GM19193 (cell line): Measurements from ENCODE around the gene PFN3.

Experiments
- POLR2A ChIP-seq: IDR thresholded peaks from 4 replicates; pipeline ENCODE4 v1.6.1; 2011; ENCODE audit not compliant: insufficient read depth, insufficient read length; ENCODE audit errors: extremely low read depth

PFN3 gene

DNA sequence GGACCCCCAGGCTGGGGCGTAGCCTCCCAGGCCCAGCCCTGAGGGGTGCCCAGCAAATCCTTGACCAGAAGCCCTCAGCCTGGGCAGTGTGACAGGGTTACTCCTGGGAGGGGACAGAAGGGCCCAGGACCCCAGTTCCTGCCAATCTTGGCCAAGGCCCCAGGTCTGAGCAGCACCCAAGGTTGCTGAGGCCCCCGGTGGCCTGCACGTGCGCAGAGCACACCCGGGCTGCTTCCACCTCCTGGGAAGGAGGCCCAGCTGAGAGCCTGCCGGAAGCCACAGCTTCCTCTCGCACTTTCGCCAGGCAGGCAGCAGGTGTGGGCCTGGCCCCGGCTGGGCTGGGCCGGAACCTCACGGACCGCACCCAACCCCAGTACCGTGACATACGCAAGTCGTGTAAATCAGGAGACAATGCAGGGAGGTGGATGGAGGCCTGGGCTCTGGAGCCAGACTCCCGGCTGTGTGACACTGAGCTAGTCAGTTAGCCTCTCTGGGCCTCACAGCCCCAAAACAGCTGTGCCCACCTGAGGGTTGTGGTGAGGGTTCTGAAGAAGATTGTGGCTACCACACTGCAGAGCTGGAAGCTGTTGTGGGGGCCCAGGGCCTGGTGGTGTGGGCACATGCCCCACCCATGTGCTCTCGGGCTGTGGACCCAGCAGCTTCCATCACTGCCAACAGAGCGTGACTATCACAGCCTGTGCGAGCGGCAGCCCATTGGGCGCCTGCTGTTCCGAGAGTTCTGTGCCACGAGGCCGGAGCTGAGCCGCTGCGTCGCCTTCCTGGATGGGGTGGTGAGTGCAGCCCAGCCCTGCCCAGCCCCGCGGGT lies 31.1 kb upstream of the PFN3 start:
- TF ChIP-seq POLR2A, result peak; percentile 59

DNA sequence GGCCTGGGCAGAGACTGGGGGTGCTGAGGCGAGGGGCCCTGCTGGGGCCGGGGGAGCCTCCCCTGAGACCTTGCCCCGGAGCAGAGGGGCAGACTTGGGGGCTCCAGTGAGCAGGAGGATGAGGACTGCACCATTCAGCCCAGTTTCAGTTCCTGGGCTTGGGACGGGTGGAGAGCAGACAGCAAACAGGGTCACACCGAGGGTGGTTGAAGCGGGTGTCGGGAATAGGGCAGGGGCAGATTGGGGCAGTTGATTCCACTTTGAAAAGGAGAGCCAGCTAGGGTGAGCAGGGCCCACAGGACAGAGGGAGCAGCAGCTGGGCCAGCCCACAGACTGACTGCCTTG lies 30.5 kb upstream of the PFN3 start:
- no peak for TF ChIP-seq POLR2A

DNA sequence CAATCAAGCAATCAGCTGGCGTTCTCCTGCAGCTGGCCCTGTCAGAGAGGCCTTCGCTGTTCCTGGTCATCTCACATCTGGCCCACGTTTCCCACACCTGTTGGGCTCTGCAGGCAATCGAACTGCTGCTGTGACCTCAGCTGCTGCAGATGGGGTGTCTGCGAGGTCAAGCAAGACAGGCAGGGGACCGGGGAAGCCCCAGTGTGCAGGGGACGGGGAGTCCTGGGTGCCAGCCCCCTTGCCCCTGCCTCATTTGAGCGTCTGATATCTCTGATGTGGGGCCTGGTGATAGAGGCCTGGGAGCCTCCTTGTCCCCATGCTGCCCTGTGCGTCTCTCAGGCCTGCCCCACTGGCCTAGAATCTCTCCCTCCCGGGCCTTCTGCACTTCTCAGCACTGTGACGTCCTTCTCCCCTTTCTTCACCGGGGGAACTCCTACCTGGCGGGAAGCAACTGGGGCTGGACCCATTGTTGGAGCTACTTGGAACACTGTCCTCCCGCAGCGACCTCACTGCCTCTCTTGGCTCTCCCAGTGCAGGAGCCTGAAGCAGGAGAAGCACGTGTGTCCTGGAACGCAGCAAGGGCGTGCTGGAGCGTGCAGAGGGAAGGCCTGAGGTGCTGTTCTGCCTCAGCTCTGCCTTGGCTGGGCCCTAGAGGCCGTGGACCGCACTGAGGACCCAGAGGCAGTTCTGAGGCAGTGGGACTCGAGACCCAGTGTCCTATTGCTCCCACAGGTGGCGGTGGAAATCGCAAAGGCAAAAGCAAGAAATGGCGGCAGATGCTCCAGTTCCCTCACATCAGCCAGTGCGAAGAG lies 29.9 kb upstream of the PFN3 start:
- TF ChIP-seq POLR2A, result no peak

DNA sequence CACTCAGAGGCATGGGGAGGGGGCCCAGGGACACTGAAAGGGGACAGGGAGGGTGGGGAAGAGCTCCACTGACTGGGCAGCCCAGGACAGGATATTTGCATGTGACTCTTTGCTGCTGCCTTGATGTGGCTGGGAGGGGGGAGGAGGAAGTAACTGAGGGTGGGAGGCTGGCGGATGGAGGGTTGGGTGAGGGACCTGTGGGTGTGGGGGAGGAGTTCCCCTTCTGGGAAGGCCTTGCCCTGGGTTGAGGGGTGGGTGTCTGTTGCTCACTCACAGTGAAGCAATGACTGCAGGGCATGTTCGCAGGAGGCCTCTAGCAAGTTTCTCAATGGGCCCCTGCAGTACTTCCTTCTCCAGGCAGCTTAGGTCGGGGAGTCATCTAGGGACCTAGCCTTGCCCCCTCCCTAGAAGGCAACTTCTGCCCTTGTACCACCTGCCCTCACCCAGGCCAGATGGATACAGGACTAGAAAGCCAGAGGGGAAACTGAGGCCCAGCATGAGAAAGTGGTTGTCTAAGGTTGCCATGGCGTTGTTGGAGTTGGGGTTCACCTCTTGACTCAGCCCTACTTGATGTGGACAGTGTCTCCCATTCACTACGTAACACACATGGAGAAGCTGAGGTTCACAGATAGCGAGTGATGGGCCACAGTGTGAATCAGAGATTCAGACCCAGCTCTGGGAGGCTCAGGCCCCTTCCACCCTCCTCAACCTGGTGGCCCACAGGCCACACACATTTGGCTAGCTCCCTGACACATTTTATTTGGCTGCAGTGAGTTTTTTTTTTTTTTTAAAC lies 29.0 kb upstream of the PFN3 start:
- no peak for TF ChIP-seq POLR2A

DNA sequence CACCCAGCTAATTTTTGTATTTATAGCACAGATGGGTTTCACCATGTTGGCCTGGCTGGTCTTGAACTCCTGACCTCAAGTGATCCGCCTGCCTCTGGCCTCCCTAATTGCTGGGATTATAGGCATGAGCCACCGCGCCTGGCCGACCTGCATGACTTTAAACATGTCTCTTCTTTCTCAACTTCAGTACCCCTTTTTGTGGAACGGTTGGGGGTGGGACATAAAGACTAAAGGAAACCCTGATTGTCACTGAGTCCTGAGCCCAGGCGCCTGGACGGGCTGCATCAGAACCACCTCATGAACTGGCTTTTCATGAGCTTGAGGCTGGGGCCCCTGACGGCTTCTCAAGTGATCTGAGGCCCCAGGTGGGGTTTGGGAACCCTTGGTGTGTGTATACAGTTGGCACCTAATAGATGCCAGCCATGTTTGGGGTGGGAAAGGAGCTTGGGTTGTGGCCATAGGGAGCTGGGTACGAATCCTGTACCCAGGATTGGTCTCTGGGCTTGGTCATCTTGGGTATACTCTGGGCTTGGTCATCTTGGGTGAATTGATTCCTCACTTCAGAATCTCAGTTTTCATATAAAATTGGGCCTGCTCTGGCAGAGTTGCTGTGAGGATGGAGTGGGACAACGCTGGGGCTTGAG lies 28.2 kb upstream of the PFN3 start:
- TF ChIP-seq POLR2A, result no peak

DNA sequence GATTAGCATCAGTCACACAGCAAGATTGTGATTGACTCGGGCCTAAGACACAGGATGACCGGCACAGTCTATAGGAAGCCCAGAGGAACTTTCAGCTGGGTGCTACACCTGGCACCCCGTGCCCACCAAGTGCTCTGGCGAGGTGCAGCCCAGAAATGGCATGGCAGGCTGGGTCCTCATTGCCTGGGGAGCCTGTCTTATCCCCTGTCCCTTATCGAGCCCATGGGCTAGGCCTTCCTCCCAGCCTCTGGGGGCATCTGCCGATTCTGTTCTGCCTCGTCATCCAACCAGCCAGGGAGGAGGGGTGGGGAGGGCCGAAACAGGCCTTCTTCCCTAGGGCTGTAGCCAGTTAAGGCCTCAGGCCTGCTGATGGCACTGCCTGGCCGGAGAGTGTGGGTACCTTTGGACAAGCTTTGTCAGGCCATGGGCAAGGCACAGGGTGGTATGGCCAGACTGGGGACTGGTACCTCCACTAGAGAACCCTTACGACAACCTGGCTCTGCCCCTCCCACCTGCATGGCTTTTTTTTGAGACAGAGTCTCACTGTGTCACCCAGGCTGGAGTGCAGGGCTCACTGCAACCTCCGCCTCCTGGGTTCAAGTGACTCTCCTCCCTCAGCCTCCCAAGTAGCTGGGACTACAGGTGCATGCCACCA lies 27.6 kb upstream of the PFN3 start:
- peak; percentile 23 for TF ChIP-seq POLR2A

DNA sequence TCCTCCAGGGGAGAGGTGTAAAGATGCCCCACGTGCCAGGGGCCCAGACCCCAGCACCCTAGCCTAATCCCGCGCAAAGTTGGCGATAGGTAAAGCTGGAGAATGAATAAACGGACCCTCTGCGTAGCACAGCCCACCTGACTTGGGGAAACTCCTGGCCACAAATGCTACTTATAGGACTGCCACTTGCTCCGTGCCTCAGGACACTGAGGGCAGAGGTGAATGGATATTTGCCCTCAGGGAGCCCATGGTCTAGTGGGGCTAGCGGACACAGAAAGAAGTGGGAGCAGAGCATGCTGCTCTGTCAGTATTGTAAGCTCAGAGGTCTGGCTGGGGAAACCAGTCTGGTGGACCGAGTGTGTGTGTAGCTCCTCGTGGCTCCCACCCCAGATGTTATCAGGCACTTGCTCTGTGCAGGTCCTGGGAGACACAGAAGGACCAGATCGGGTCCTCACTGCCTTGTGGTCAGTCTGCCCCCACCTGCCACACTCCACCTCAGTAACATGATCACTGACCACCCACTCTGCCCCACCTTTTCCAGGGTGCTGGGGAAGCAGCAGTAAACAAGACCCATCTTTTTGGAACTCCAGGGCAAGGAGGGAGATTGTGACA lies 26.9 kb upstream of the PFN3 start:
- peak; percentile 18 for TF ChIP-seq POLR2A

DNA sequence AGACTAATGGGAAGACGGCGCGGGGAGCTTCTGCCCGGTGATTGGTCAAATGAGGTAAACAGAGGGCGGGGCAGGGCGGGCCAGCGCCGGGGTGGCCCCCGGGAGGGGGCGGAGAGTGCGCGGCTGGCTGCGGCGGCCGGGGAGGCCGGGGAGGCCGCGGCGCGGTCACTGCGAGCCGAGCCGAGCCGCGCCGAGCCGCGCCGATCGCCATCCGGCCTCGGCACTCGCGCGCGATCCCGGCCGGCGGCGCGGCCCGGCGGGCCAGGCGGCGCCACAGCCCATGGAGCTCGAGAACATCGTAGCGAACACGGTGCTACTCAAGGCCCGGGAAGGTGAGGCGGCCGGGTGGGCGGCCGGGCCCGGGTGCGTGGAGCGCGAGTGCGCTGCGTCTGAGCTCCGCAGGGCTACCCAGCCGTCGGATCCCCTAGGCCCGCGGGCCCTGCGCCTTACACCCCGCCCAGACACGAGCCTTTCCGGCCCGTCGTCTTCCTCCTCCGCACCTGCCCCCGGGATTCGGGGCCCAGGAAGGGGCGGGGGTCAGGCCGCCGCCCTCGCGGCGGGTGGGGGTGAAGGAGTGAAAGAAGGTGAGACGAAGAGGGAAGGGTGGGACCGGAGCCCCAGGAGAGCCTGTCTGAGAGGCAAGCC lies 26.2 kb upstream of the PFN3 start, which contains the start of gene GRK6:
Gene GRK6 (plus strand): TSS at position 111 of the 645 bp plus-strand sequence. CDS start 170 bp downstream, at position 281.
- peak; percentile 74 for TF ChIP-seq POLR2A

DNA sequence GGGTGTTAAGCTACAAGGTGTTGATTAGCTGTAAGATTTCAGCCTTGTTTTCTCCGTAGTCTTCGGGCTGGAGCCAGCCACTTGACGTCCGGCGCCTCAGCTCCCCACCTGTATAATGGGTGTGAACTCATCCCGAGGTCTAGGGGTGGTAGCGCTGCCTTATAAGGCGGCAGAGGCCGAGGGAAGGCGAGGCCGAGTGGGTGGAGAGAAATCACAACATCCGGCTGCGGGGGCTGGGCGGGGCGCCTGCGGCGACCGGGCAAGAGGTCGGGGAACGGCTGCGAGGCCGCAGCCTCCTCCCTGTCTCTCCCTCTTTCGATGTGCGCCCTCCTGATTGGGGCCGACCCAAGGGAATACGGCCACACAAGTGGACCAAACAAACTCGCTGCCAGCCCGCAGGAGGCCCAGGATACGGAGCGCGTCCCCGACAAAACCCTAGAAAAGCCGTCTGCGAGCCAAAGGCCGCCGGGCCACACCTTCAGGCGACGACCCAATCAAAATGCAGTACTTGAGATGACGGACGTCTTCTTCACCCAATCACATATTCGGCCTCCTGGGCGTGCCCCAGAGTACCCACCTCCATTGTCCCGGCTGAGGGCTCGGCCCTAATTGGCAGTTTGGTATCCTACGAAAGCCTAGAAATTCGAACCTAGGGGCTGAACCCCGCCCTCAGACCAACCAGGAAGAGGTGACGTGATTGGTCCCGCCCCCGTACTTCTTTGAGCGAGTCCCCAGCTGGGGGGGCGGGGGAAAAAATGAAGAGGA lies 25.5 kb upstream of the PFN3 start:
- TF ChIP-seq POLR2A, result peak; percentile 95

DNA sequence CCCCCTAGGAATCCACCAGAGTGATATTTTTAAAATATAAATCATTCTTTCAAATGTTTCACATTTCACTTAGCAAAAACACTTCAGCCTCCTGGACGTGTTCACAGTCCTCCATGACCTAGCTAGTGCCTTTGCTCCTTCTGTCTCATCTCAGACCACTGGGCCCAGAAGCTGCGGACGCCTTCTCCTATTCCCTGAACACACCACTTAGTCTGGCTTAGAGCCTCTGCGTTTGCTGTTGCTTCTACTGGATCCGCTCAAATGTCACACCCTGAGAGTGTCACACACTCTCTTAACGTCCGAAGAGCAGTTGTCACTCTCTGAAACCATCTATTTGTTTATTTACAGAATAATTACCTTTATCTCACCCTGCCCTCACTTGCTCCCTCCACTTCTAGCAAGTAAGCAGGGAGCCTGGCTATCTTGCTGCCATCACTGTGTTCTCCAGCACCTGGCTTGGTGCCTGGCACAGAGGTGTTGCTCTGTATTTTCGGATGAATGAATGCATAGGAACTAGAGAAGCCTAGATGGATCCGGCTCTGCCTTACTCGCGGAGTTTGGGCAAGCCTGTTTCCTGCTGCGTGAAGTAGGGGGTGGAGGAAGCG lies 24.8 kb upstream of the PFN3 start:
- TF ChIP-seq POLR2A, result no peak

DNA sequence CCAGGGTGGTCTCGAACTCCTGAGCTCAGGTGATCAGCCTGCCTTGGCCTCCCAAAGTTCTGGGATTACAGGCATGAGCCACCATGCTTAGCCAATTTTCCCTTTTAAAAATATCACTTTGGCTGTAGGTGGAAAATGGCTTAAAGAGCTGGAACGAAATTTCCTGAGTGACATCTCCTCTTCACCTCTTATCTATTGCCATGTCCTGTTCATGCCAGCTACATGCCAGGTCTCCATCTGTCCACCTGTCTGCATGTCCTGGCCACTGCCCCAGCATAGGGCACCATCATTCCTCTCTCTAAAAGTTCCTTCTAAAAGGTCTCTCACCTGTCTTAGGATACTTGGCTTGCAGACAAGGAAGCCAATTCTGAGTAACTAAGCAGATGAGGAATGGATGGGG lies 23.2 kb upstream of the PFN3 start:
- TF ChIP-seq POLR2A, result no peak
